Mucosa of stomach (tissue), 1 donor: Measurements from ENCODE around the gene GFER.
"Not testable (repeated sequence)": the region's sequence is repeated elsewhere in the genome, so short reads cannot be mapped to it uniquely, and the experiment has no call there.

ENCODE experiments used
- H3K27me3 ChIP-seq: one replicate; pipeline ENCODE4 v1.7.0; 2013; ENCODE audit warnings: mild to moderate bottlenecking, low read length; ENCODE audit not compliant: control insufficient read depth, insufficient read depth
- H3K36me3 ChIP-seq: one replicate; pipeline ENCODE4 v1.7.0; 2013; ENCODE audit warnings: low read length; ENCODE audit not compliant: control insufficient read depth, insufficient read depth
- H3K4me1 ChIP-seq: one replicate; pipeline ENCODE4 v1.7.0; 2013; ENCODE audit warnings: mild to moderate bottlenecking, low read length; ENCODE audit not compliant: control insufficient read depth, insufficient read depth
- H3K4me3 ChIP-seq: one replicate; pipeline ENCODE4 v1.7.0; 2013; ENCODE audit warnings: low read length
- H3K9ac ChIP-seq: one replicate; pipeline ENCODE4 v1.7.0; 2013; ENCODE audit warnings: mild to moderate bottlenecking, low read length, moderate library complexity
- H3K9me3 ChIP-seq: one replicate; pipeline ENCODE4 v1.7.0; 2013; ENCODE audit warnings: mild to moderate bottlenecking, low read length, moderate library complexity; ENCODE audit not compliant: control insufficient read depth
- donor health status: Pancreatic carcinoma.

GFER gene

GRCh38 chr16:1983544-1984346 lies at the start of gene GFER:
GFER (plus strand) TSS chr16:1984193; CDS start chr16:1984219, 26 bp downstream.
- Histone ChIP-seq H3K4me1 (peaks cover 63% of the 10 kb centered on the region), H3K36me3 (no peaks in the 10 kb centered on the region), H3K9ac (peak within 1 kb of the TSS; percentile 82), H3K9me3 (no peaks in the 10 kb centered on the region), H3K27me3 (peaks cover 37% of the 10 kb centered on the region), H3K4me3 (peak within 1 kb of the TSS; percentile 60)

DNA sequence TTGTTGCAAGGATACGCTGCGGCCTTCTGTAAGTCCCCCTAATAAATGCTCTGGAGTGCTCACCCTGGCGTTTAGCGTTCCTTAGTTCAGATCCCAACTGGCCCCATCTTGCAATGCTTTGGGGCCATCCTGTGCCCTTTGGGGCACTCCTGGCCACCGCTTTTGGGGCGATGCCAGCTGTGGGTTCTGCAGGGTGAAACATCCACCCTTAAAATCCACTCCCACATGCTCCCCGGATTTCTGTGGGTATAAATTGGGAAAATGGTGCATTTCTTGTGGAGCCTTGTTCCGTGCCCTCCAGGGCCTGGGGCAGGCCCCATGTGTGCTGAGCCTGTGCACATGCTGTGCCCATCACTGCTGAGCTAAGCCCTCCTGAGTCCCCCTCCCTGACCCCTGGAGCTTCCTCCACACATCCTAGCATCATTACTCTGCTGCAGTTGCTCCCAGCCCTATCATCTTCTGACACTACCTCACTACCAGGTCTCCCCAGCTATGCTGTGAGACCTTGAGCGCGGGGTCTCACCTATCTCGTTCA lies 47.0 kb upstream of the GFER start:
- H3K36me3 ChIP-seq: no peaks in the 10 kb centered on the region
- H3K4me3 ChIP-seq: no peak overlapping the region
- no peak overlapping the region for H3K9ac ChIP-seq
- no peaks in the 10 kb centered on the region for H3K9me3 ChIP-seq
- H3K27me3 ChIP-seq: no peaks in the 10 kb centered on the region
- H3K4me1 ChIP-seq: peaks cover 13% of the 10 kb centered on the region

- Histone ChIP-seq H3K36me3 (no peaks in the 10 kb centered on the region), H3K9ac (no peak overlapping the region), H3K4me1 (peaks cover 20% of the 10 kb centered on the region), H3K27me3 (no peaks in the 10 kb centered on the region), H3K4me3 (no peak overlapping the region), H3K9me3 (no peaks in the 10 kb centered on the region)
Observed at GRCh38 chr16:1938316-1938715, 45.7 kb upstream of the GFER start.

DNA sequence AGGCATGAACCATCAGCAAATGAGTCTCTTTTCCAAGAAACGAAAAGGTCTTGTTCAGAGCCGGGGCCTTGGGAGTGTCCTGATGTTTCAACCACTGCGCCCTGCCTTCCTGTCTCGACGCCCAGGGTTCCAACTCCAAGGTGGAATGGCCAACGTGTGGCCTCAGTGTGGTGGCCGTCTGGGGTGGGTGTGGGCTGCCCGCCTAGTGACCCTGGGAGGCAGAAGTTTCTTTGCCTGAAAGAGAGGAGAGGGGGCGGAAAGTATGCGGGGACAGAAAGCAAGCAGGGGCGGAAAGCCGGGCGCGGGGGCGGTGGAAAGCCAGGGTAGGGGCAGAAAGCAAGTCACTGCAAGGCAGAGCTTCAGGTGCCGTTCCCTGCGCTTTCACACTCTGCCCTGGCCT lies 45.1 kb upstream of the GFER start:
- H3K27me3 ChIP-seq: no peaks in the 10 kb centered on the region
- H3K9ac ChIP-seq: no peak overlapping the region
- no peak overlapping the region for H3K4me3 ChIP-seq
- H3K4me1 ChIP-seq: peaks cover 20% of the 10 kb centered on the region
- no peaks in the 10 kb centered on the region for H3K36me3 ChIP-seq
- H3K9me3 ChIP-seq: no peaks in the 10 kb centered on the region

- not testable (repeated sequence) for H3K9ac ChIP-seq, H3K27me3 ChIP-seq, H3K4me3 ChIP-seq, H3K9me3 ChIP-seq, H3K36me3 ChIP-seq
- H3K4me1 ChIP-seq: peaks cover 20% of the 10 kb centered on the region
Observed at GRCh38 chr16:1939833-1940232, 44.2 kb upstream of the GFER start.

DNA sequence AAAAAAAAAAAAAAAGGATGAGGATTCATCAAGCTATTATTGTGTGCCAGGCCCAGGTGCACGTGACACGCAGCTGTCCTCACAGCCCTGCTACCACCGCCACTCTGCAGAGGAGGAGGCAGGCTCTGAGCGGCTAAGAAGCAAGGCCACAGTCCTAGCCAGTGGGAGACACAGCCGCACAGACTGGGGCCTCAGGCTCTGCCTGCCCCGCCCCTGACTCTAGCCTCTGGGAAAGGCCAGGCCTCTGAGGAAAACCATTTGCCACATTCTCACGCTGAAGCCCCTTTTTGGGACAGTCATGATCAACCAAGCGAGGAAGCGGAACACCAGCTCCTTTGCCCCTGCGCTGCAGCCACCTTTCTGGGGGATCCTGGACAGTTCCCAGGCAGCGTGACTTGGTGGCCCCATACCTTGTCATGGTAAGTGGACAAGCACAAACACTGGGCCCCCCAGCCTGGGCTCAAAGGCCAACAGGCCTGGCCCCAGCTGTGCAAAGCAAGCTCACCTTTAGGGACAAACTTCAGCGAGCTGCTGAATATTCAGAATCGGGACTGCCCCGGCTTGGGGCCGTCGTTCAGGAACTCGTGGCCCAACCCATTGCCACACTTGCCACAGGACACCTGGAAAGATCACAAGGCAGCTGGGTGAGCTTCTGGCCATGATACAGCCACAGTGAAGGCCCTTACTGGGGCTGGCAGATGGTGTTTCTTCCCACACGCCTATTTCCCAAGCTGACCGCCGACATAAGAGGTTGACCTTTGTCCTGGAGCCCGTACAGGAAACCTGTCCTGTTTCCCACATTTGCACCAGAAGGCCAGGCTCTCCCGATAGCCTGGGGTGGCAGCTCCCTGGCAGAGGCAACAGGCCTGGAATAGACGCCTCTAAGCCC lies 43.5 kb upstream of the GFER start:
- Histone ChIP-seq H3K9ac (no peak overlapping the region), H3K4me3 (no peak overlapping the region), H3K27me3 (no peaks in the 10 kb centered on the region), H3K4me1 (peaks cover 16% of the 10 kb centered on the region), H3K9me3 (no peaks in the 10 kb centered on the region), H3K36me3 (no peaks in the 10 kb centered on the region)

DNA sequence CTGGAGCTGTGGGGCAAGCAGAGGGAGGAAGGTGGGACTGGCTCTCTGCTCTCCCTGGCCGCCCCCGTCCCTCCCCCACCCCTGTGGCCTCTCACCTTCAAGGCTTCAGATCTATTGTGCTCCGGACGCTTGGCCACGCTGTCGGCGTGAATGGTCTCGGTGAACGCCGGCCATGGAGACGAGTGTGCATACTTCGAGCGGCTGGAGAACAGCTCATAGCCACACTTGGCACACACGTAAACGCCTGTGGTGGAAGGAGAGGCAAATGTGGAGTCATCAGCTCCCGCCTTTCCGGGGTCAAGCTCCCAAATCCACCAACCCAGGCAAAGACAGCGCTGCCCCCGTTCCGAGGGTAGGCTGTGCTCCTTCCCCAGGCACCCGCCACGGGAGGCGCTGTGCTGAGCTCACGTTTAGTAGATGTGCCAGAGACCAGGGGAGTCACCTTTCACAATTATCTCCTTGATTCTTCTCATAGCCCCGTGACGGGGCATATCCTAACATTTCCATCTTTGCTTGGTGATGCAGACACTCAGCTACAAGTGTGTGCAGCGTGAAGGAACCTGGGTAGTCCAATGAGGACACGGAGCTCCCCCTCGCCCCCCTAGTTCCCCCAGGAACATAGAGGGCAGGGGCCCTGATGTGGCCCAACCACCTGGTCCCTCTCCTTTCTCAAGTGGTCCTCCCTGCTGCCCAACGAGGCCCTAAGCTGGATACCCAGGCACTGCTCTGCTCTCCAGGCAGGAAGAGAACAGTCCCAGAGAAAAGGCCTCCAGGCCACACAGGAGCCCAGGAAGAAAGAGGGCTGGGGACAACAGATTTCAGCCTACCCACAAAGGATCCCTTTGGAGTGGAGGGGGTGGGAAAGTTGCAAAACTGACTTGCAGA lies 42.6 kb upstream of the GFER start:
- Histone ChIP-seq H3K4me1 (peaks cover 15% of the 10 kb centered on the region), H3K9me3 (no peaks in the 10 kb centered on the region), H3K27me3 (no peaks in the 10 kb centered on the region), H3K4me3 (no peak overlapping the region), H3K36me3 (no peaks in the 10 kb centered on the region), H3K9ac (no peak overlapping the region)

GRCh38 chr16:1942047-1942809 lies 41.8 kb upstream of the GFER start:
- Histone ChIP-seq H3K9ac (peak overlapping the region; percentile 80), H3K4me1 (peaks cover 15% of the 10 kb centered on the region), H3K27me3 (no peaks in the 10 kb centered on the region), H3K9me3 (no peaks in the 10 kb centered on the region), H3K4me3 (peak overlapping the region; percentile 77), H3K36me3 (no peaks in the 10 kb centered on the region)

DNA sequence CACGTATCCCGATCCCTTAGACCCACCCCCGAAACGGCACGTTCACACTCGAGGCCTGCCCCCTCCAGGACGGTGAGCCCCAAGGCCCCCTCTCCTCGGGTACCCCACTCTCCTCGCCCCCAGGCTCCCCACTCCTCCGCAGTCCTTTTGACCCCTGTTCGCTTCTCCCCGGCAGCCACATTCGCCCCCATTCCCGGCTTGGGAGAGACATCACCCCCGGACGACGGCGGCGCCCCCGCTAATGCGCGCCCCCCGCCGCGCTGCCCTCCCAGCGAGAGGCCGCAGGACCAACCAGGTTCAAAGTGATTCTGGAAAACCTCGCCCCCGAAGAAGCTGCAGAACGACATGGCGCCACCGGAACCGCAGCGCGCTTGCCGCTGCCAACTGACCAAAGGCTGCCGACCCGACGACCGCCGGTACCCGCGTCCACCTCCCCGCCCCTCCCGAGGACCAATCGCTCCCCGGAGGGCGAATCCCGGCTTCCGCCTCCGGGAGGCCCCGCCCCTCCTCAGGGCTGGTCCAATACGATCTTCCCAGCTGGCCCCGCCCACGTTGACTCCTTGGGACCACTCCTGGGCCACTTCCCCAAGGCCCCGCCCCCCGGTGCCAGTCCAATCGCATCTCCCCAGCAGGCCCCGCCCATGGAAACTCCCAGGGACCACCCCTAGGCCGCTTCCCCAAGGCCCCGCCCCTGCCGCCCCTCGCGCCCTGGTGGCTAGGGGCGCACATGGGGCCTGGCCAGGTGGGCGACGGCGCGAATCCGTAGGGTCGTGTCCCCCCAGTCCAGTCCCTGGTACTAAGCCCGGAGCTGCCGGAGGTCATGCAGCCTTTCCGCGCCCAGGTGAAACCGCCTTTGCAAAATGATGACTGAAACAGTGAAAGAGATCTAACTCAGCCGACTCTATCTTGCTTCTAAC lies 40.9 kb upstream of the GFER start, which contains the start of gene MSRB1:
TSS of gene MSRB1 (minus strand) at position 390 of the 917 bp plus-strand sequence. CDS start at position 347, 43 bp downstream.
- Histone ChIP-seq H3K27me3 (no peaks in the 10 kb centered on the region), H3K4me1 (peaks cover 15% of the 10 kb centered on the region), H3K9ac (peak within 1 kb of the TSS; percentile 80), H3K9me3 (no peaks in the 10 kb centered on the region), H3K4me3 (peak within 1 kb of the TSS; percentile 77), H3K36me3 (no peaks in the 10 kb centered on the region)

GRCh38 chr16:1944612-1945199 lies 39.3 kb upstream of the GFER start:
- no peaks in the 10 kb centered on the region for H3K27me3 ChIP-seq
- no peak overlapping the region for H3K9ac ChIP-seq
- H3K9me3 ChIP-seq: no peaks in the 10 kb centered on the region
- no peak overlapping the region for H3K4me3 ChIP-seq
- no peaks in the 10 kb centered on the region for H3K36me3 ChIP-seq
- peaks cover 15% of the 10 kb centered on the region for H3K4me1 ChIP-seq
